ENCODE results near the gene AHDC1.
A peak's percentile ranks its signal among the peaks of the same experiment; 100 is the strongest.

AHDC1 gene

GRCh38 chr1:27491748-27492700 lies 111.9 kb downstream of the AHDC1 start:
- no peak for DNase-seq (ENCODE audit: low spot score)
- TF ChIP-seq, protein P1, sequence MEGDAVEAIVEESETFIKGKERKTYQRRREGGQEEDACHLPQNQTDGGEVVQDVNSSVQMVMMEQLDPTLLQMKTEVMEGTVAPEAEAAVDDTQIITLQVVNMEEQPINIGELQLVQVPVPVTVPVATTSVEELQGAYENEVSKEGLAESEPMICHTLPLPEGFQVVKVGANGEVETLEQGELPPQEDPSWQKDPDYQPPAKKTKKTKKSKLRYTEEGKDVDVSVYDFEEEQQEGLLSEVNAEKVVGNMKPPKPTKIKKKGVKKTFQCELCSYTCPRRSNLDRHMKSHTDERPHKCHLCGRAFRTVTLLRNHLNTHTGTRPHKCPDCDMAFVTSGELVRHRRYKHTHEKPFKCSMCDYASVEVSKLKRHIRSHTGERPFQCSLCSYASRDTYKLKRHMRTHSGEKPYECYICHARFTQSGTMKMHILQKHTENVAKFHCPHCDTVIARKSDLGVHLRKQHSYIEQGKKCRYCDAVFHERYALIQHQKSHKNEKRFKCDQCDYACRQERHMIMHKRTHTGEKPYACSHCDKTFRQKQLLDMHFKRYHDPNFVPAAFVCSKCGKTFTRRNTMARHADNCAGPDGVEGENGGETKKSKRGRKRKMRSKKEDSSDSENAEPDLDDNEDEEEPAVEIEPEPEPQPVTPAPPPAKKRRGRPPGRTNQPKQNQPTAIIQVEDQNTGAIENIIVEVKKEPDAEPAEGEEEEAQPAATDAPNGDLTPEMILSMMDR (IDR thresholded peaks at IDR 0.05; ENCODE audit: extremely low read depth, missing control alignments): no peak

GRCh38 chr1:27489973-27490741 lies 113.8 kb downstream of the AHDC1 start, which contains the start of gene WASF2:
Gene WASF2, minus strand, starts transcription at chr1:27490167. Its CDS starts 61,277 bp downstream, at chr1:27428890.
- DNase-seq (ENCODE audit: low spot score): peak; percentile 93
- TF ChIP-seq, protein P1 (IDR thresholded peaks at IDR 0.05; ENCODE audit: extremely low read depth, missing control alignments): no peak

GRCh38 chr1:27489501-27489972 lies 114.4 kb downstream of the AHDC1 start:
- TF ChIP-seq, protein P1 (IDR thresholded peaks at IDR 0.05; ENCODE audit: extremely low read depth, missing control alignments): no peak
- no peak for DNase-seq (ENCODE audit: low spot score)

- DNase-seq (ENCODE audit: low spot score): no peak
- TF ChIP-seq, protein P1 (IDR thresholded peaks at IDR 0.05; ENCODE audit: extremely low read depth, missing control alignments): no peak
Measured at GRCh38 chr1:27487966-27488884, 115.7 kb downstream of the AHDC1 start.

DNA sequence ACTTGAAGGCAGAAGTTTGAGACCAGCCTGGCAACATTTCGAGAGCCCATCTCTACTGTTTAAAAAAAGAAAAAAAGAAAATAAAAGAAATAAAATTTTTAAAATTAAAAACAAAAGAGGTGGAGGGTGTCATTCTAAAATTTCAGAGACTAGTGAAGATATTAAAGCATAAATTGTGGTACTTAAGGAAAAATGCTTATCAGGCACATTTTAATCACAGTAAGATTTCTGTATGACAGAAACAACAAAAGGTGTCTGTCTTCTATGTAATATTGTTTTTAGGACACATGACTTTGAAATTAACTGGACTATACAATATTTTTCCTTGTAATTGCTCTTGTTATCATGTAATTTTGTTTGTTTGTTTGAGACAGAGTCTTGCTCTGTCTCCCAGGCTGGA lies 118.6 kb downstream of the AHDC1 start:
- no peak for DNase-seq (ENCODE audit: low spot score)
- TF ChIP-seq, protein P1 (IDR thresholded peaks at IDR 0.05; ENCODE audit: extremely low read depth, missing control alignments): no peak

Data from GM20000 (cell line).